Neural cell (in vitro differentiated cells): Measurements from ENCODE around the gene ADGB. TPM values are rescaled to one million over a fixed set of nuclear protein-coding genes. Genes with fewer than 3 reads are reported as not detected.

Experiments used
- H2AFZ ChIP-seq: fragments of 200-600, 300-800 bp; sonication (generic), shearing (Covaris generic); 2 replicates; pipeline ENCODE4 v1.6.0; 2014; ENCODE audit warnings: low read depth, mild to moderate bottlenecking, antibody characterized with exemption, low read length, moderate library complexity
- H3F3A ChIP-seq: fragments of 200-600 bp; shearing (Covaris generic); 2 replicates; pipeline ENCODE4 v1.6.1; 2016; ENCODE audit warnings: mild to moderate bottlenecking, moderate library complexity, mixed read lengths, antibody characterized with exemption, low read length; ENCODE audit not compliant: insufficient read depth, poor library complexity, severe bottlenecking
- H3K27ac ChIP-seq: fragments of 200-600, 300-800 bp; sonication (generic), shearing (Covaris generic); 2 replicates; pipeline ENCODE4 v1.5.1; 2014; ENCODE audit warnings: mild to moderate bottlenecking, low read length, moderate library complexity
- H3K27me3 ChIP-seq: fragments of 300-800, 200-600 bp; sonication (generic), shearing (Covaris generic); 2 replicates; pipeline ENCODE4 v1.6.0; 2014; ENCODE audit warnings: mild to moderate bottlenecking, low read depth, low read length, moderate library complexity; ENCODE audit not compliant: insufficient read depth
- H3K36me3 ChIP-seq: fragments of 300-800, 200-600 bp; sonication (generic), shearing (Covaris generic); 2 replicates; pipeline ENCODE4 v1.5.1; 2014; ENCODE audit warnings: mild to moderate bottlenecking, antibody characterized with exemption, low read length, moderate library complexity; ENCODE audit not compliant: insufficient read depth
- H3K4me2 ChIP-seq: fragments of 300-800, 200-600 bp; sonication (generic), shearing (Covaris generic); 2 replicates; pipeline ENCODE4 v1.6.0; 2014; ENCODE audit warnings: mild to moderate bottlenecking, low read length
- H3K4me3 ChIP-seq: fragments of 300-800, 200-600 bp; sonication (generic), shearing (Covaris generic); 2 replicates; pipeline ENCODE4 v1.5.1; 2014; ENCODE audit warnings: mild to moderate bottlenecking, low read length, moderate library complexity
- H3K79me2 ChIP-seq: fragments of 200-600 bp; shearing (Covaris generic); replicated peaks from 2 replicates; pipeline ENCODE4 v1.6.0; 2014; ENCODE audit warnings: mild to moderate bottlenecking, low read length, moderate library complexity; ENCODE audit not compliant: insufficient read depth
- H3K9ac ChIP-seq: fragments of 300-800, 200-600 bp; sonication (generic), shearing (Covaris generic); 2 replicates; pipeline ENCODE4 v1.6.1; 2016; ENCODE audit warnings: mild to moderate bottlenecking, low read length, mixed read lengths
- H3K9me2 ChIP-seq: fragments of 200-600 bp; shearing (Covaris generic); 2 replicates; pipeline ENCODE4 v1.6.1; 2016; ENCODE audit warnings: mild to moderate bottlenecking, low read length, mixed read lengths; ENCODE audit not compliant: insufficient read depth
- H3K9me3 ChIP-seq: fragments of 200-600, 300-800 bp; sonication (generic), shearing (Covaris generic); 2 replicates; pipeline ENCODE4 v1.6.1; 2016; ENCODE audit warnings: mild to moderate bottlenecking, mixed run types, low read length, moderate library complexity, mixed read lengths
- H4K20me1 ChIP-seq: fragments of 200-600 bp; shearing (Covaris generic); 2 replicates; pipeline ENCODE4 v1.6.1; 2016; ENCODE audit warnings: mild to moderate bottlenecking, mixed run types; ENCODE audit not compliant: insufficient read depth
- CTCF ChIP-seq: fragments of 450-650 bp; IDR thresholded peaks from 2 replicates; pipeline ENCODE4 v1.5.1; 2014; ENCODE audit warnings: antibody characterized with exemption, mild to moderate bottlenecking, moderate library complexity; ENCODE audit not compliant: poor library complexity, severe bottlenecking
- EP300 ChIP-seq: fragments of 450-650 bp; conservative IDR thresholded peaks from 2 replicates; pipeline ENCODE4 v1.6.1; 2014; ENCODE audit warnings: antibody characterized with exemption, mild to moderate bottlenecking, moderate library complexity; ENCODE audit not compliant: poor library complexity, severe bottlenecking
- EZH2 ChIP-seq: fragments of 200-600, 300-800 bp; shearing (Covaris generic), sonication (generic); IDR thresholded peaks from 2 replicates; pipeline ENCODE4 v1.6.1; 2014; ENCODE audit warnings: antibody characterized with exemption, low read length, borderline replicate concordance, mild to moderate bottlenecking; ENCODE audit not compliant: insufficient read depth, poor library complexity, severe bottlenecking
- MXI1 ChIP-seq: fragments of 450-650 bp; conservative IDR thresholded peaks from 2 replicates; pipeline ENCODE4 v1.6.1; 2014; ENCODE audit warnings: antibody characterized with exemption, mild to moderate bottlenecking; ENCODE audit not compliant: poor library complexity, severe bottlenecking
- SMC3 ChIP-seq: fragments of 450-650 bp; conservative IDR thresholded peaks from 2 replicates; pipeline ENCODE4 v1.6.1; 2014; ENCODE audit warnings: antibody characterized with exemption, mild to moderate bottlenecking, moderate library complexity; ENCODE audit not compliant: poor library complexity
- TAF1 ChIP-seq: IDR thresholded peaks from 2 replicates; pipeline ENCODE4 v1.6.1; 2012; ENCODE audit warnings: low read depth
- polyA minus RNA-seq: library from RNA; depleted of rRNA, polyadenylated mRNA; stranded (reverse); fragments of >200 nt; gene quantifications from 2 replicates; pipeline ENCODE4 v1.2.3, GENCODE V29; 2014
- polyA plus RNA-seq: library from polyadenylated mRNA; depleted of rRNA; stranded (reverse); fragments of >200 nt; gene quantifications from 2 replicates; pipeline ENCODE4 v1.2.3, GENCODE V29; 2014
- TF ChIP-seq, protein P1 (sequence below): IDR thresholded peaks from 2 replicates; pipeline ENCODE4 v1.6.1; 2012; ENCODE audit warnings: borderline replicate concordance

Gene ADGB
- not detected in 2 replicates for polyA plus RNA-seq
- polyA minus RNA-seq = not detected in 2 replicates

DNA sequence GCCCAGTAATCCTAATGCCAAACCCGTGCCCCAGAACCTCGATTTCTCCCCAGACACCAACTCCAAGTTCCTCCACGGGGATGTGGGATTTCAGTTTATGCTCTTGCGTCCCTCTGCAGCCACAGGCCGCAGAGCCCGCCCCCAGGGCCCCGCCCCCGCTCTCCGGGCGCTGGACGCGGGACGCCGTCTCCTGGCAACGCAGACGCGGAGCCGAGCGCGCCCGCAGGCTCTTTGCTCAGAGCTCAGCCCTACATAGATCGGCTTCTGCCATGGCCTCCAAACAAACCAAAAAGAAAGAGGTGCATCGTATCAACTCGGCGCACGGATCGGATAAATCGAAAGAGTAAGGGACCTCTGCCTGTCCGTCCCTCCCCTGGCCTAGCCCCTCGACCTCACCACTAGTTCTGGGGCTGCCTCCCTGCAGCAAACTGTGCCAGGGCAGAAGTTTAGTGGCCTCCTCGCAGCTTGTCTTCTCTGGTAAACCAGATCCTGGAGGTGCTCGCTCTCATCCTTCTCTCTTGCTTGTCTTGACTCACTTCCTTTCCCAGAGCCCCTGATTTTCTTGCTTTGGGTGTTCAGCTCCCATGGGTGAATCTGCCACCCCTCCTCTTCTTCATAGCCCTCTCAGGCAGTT is at the start of gene ADGB:
Gene ADGB (plus strand): TSS at position 201 of the 634 bp plus-strand sequence. CDS start 69 bp downstream, at position 270.
- Histone ChIP-seq H3K27me3 (no peaks in the 10 kb centered on the region), H3K36me3 (no peaks in the 10 kb centered on the region), H3K79me2 (no peaks in the 10 kb centered on the region), H3K4me2 (no peak within 1 kb of the TSS), H3K9me2 (no peaks in the 10 kb centered on the region), H2AFZ (no peak within 1 kb of the TSS), H3F3A (no peaks in the 10 kb centered on the region), H3K27ac (no peak within 1 kb of the TSS), H3K9ac (no peak within 1 kb of the TSS), H3K4me3 (peak within 1 kb of the TSS; percentile 36), H3K9me3 (no peaks in the 10 kb centered on the region), H4K20me1 (no peaks in the 10 kb centered on the region)
- TF ChIP-seq, protein P1, sequence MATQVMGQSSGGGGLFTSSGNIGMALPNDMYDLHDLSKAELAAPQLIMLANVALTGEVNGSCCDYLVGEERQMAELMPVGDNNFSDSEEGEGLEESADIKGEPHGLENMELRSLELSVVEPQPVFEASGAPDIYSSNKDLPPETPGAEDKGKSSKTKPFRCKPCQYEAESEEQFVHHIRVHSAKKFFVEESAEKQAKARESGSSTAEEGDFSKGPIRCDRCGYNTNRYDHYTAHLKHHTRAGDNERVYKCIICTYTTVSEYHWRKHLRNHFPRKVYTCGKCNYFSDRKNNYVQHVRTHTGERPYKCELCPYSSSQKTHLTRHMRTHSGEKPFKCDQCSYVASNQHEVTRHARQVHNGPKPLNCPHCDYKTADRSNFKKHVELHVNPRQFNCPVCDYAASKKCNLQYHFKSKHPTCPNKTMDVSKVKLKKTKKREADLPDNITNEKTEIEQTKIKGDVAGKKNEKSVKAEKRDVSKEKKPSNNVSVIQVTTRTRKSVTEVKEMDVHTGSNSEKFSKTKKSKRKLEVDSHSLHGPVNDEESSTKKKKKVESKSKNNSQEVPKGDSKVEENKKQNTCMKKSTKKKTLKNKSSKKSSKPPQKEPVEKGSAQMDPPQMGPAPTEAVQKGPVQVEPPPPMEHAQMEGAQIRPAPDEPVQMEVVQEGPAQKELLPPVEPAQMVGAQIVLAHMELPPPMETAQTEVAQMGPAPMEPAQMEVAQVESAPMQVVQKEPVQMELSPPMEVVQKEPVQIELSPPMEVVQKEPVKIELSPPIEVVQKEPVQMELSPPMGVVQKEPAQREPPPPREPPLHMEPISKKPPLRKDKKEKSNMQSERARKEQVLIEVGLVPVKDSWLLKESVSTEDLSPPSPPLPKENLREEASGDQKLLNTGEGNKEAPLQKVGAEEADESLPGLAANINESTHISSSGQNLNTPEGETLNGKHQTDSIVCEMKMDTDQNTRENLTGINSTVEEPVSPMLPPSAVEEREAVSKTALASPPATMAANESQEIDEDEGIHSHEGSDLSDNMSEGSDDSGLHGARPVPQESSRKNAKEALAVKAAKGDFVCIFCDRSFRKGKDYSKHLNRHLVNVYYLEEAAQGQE = no peak
- TF ChIP-seq CTCF = no peak
- no peak for TF ChIP-seq TAF1
- no peak for TF ChIP-seq SMC3
- TF ChIP-seq EZH2 = no peak
- no peak for TF ChIP-seq MXI1

DNA sequence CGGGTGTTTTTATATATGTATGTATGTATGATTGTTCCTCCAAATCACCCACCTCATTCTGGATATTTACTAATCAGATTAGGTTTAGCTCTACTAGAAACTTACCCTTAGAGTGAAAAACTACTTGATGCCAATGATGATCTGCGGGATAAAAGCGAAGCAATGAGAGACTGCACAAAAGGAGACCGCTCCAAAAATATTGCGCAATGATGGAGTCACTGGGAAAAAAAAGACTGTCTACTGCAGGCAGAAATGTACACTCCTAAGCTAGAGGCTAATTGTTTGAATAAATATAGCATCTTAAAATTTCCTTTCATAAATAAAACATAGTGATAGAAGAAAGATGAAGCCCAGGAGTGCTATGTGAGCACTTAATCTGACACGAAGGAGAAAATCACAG is 47.9 kb upstream of the ADGB start:
- H3K4me3 ChIP-seq = no peak overlapping the region
- no peaks in the 10 kb centered on the region for H3K9me2 ChIP-seq
- no peak overlapping the region for H3K4me2 ChIP-seq
- TF ChIP-seq EP300 (no peak), TAF1 (no peak), MXI1 (no peak)
- TF ChIP-seq, protein P1 = no peak
- no peaks in the 10 kb centered on the region for H4K20me1 ChIP-seq
- no peaks in the 10 kb centered on the region for H3K27me3 ChIP-seq
- no peak overlapping the region for H3K9ac ChIP-seq
- H2AFZ ChIP-seq = no peak overlapping the region
- no peaks in the 10 kb centered on the region for H3K36me3 ChIP-seq
- no peaks in the 10 kb centered on the region for H3F3A ChIP-seq
- H3K79me2 ChIP-seq = no peaks in the 10 kb centered on the region
- no peaks in the 10 kb centered on the region for H3K9me3 ChIP-seq
- H3K27ac ChIP-seq = no peak overlapping the region
